Measurements from ENCODE around the gene SAP25.

GRCh38 chr7:100583132-100584053, 9.7 kb upstream of the SAP25 start:
- TF ChIP-seq CTCF (IDR thresholded peaks at IDR 0.05; ENCODE audit: low read depth, low read length) (no peak), EZH2phosphoT487 (IDR thresholded peaks at IDR 0.05; ENCODE audit: low read depth) (no peak)
